K562 (cell line): ENCODE data around the gene NRARP. TPM values are rescaled to one million over a fixed set of nuclear protein-coding genes. Genes with fewer than 3 reads are reported as not detected.

Source experiments
- ATAC-seq: fragments of 200-7000 bp; cut with Tn5 transposase; 3 replicates; pipeline ENCODE4 v1.9.1; 2020; ENCODE audit warnings: moderate library complexity
- BruUV-seq: library from RNA; stranded (reverse); fragments of 400-500 nt; replicated peaks from 2 replicates; lab custom pipeline; 2021; lab: Mats Ljungman, UMichigan
- CTCF ChIA-PET: fragments of 300-600 bp; formaldehyde crosslinking; extraction: SDS; loops from one replicate; lab custom pipeline; 2021; ENCODE audit warnings: low intra/inter-chr PET ratio; lab: Yijun Ruan, JAX
- POLR2A ChIA-PET: fragments of 300-600, 350-650 bp; sonication (Branson Sonifier 250); formaldehyde crosslinking; extraction: SDS; loops from one replicate; lab custom pipeline; 2021; ENCODE audit warnings: antibody characterized with exemption, inconsistent platforms; lab: Yijun Ruan, JAX
- DNase-seq, 4 experiments: peaks; one replicate each; pipeline versions ENCODE4 v3.0.0 to v3.0.0-alpha.2; 2011 to 2018; ENCODE audit warnings: low spot score in 3 of 4, mixed read lengths in 3 of 4; ENCODE audit errors: extremely low read depth in 1 of 4
- FAIRE-seq: peaks from 2 replicates; lab custom pipeline; 2011; peaks lifted over from hg19 to GRCh38; lab: Jason Lieb, UNC
- H2AFZ ChIP-seq: 2 replicates; pipeline ENCODE4 v1.6.0; 2011; ENCODE audit warnings: low read depth, low read length, control low read depth, inconsistent platforms
- H3K27ac ChIP-seq: fragments of 200-600 bp; 3 replicates; pipeline ENCODE4 v1.8.0; 2011; ENCODE audit warnings: low read depth, mild to moderate bottlenecking, control low read depth, inconsistent platforms, low read length, moderate library complexity, mixed read lengths; ENCODE audit errors: extremely low read depth
- H3K27me3 ChIP-seq, 2 experiments: fragments of 300-600 bp in 1 of 2; 2 replicates in 1 of 2; 3 replicates in 1 of 2; pipeline versions ENCODE4 v1.6.0 to v1.8.0; 2011; ENCODE audit warnings: inconsistent platforms in 2 of 2, low read length in 2 of 2, mild to moderate bottlenecking in 1 of 2, mixed read lengths in 1 of 2, moderate library complexity in 1 of 2; ENCODE audit not compliant: control insufficient read depth in 2 of 2, insufficient read depth in 2 of 2
- H3K36me3 ChIP-seq: fragments of 300-600 bp; 3 replicates; pipeline ENCODE4 v1.8.0; 2011; ENCODE audit warnings: mild to moderate bottlenecking, low read length, inconsistent platforms; ENCODE audit not compliant: control insufficient read depth, insufficient read depth
- H3K4me1 ChIP-seq, 2 experiments: fragments of 200-600 bp in 1 of 2; replicated peaks in 1 of 2; 2 replicates in 1 of 2; 3 replicates in 1 of 2; pipeline versions ENCODE4 v1.5.1 to v1.8.0; 2011; ENCODE audit warnings: inconsistent platforms in 2 of 2, low read length in 2 of 2, mild to moderate bottlenecking in 1 of 2, mixed read lengths in 1 of 2, moderate library complexity in 1 of 2; ENCODE audit not compliant: control insufficient read depth in 2 of 2, insufficient read depth in 2 of 2
- H3K4me2 ChIP-seq: 2 replicates; pipeline ENCODE4 v1.6.1; 2011; ENCODE audit warnings: low read length, control low read depth, inconsistent platforms, mixed read lengths; ENCODE audit not compliant: insufficient read depth
- H3K4me3 ChIP-seq: fragments of 200-600 bp; sonication (generic), shearing (Covaris generic); 2 replicates; pipeline ENCODE4 v1.5.1; 2016; ENCODE audit warnings: control low read depth, inconsistent platforms
- H3K79me2 ChIP-seq: fragments of 200-600 bp; 3 replicates; pipeline ENCODE4 v1.8.0; 2011; ENCODE audit warnings: low read length, inconsistent platforms; ENCODE audit not compliant: control insufficient read depth, insufficient read depth
- H3K9ac ChIP-seq, 2 experiments: 2 replicates each; pipeline versions ENCODE4 v1.6.0 to v1.6.1; 2011; ENCODE audit warnings: low read depth in 2 of 2, low read length in 2 of 2, control low read depth in 1 of 2, inconsistent platforms in 1 of 2, mild to moderate bottlenecking in 1 of 2, mixed read lengths in 1 of 2; ENCODE audit not compliant: insufficient read depth in 1 of 2
- H3K9me1 ChIP-seq: one replicate; pipeline ENCODE4 v1.6.0; 2011; ENCODE audit warnings: inconsistent platforms, mild to moderate bottlenecking, low read length, moderate library complexity; ENCODE audit not compliant: control insufficient read depth, insufficient read depth
- H3K9me3 ChIP-seq: replicated peaks from 2 replicates; pipeline ENCODE4 v1.5.1; 2011; ENCODE audit warnings: low read depth, low read length, inconsistent platforms; ENCODE audit not compliant: control insufficient read depth, insufficient read depth
- H4K20me1 ChIP-seq: replicated peaks from 2 replicates; pipeline ENCODE4 v1.6.1; 2011; ENCODE audit warnings: low read length, inconsistent platforms, mixed read lengths; ENCODE audit not compliant: control insufficient read depth, insufficient read depth
- C11orf30 ChIP-seq: fragments of 450-650 bp; IDR thresholded peaks from 2 replicates; pipeline ENCODE4 v1.6.1; 2016; ENCODE audit warnings: low read depth, mild to moderate bottlenecking
- FUS ChIP-seq: fragments of 200-400 bp; formaldehyde crosslinking; optimal IDR thresholded peaks from 2 replicates; pipeline ENCODE3; 2017; ENCODE audit warnings: low read depth, low read length
- SMC3 ChIP-seq: conservative IDR thresholded peaks from 2 replicates; pipeline ENCODE4 v1.6.1; 2011; ENCODE audit warnings: low read depth, low read length, improper control_type of control experiment; ENCODE audit not compliant: insufficient read depth
- SP2 ChIP-seq: IDR thresholded peaks from 2 replicates; pipeline ENCODE4 v1.6.1; 2011; ENCODE audit warnings: mild to moderate bottlenecking, low read depth, low read length, moderate library complexity; ENCODE audit not compliant: poor library complexity, severe bottlenecking; ENCODE audit errors: extremely low read depth
- TRIM24 ChIP-seq, 2 experiments: fragments of 450-650 bp; IDR thresholded peaks; 2 replicates each; pipeline ENCODE4 v1.6.1; 2016
- ZNF584 ChIP-seq: fragments of 200-800 bp; sonication (Bioruptor generic); IDR thresholded peaks from 2 replicates; pipeline ENCODE4 v1.6.1; 2016; ENCODE audit warnings: low read depth, mild to moderate bottlenecking, missing genetic modification characterization, missing compliant biosample characterization
- ZNF644 ChIP-seq: fragments of 200-800 bp; sonication (Bioruptor generic); IDR thresholded peaks from 2 replicates; pipeline ENCODE4 v1.6.1; 2016; ENCODE audit warnings: low read depth, missing genetic modification characterization, missing compliant biosample characterization
- WGBS: fragments of 100-300 bp; shearing (Covaris generic); methylation state at CpG from one replicate; pipeline ENCODE4 v1.1.6; 2016; ENCODE audit warnings: low coverage, mixed read lengths; ENCODE audit not compliant: insufficient coverage; ENCODE audit errors: missing lambda C conversion rate; 5-methylcytosine and 5-hydroxymethylcytosine counted together
- in situ Hi-C: fragments of 300-500 bp; cut with MboI; formaldehyde crosslinking; loops from 4 replicates; pipeline ENCODE4 v1.15.0; 2018; ENCODE audit warnings: inconsistent platforms, mixed read lengths
- intact Hi-C: fragments of 100-400 bp; cut with micrococcal nuclease; formaldehyde crosslinking; loops from 2 replicates; pipeline ENCODE4 v1.14.2; 2022
- polyA plus RNA-seq, 8 experiments: library from polyadenylated mRNA; depleted of rRNA in 4 of 8; stranded (reverse) in 5 of 8; unstranded in 3 of 8; fragments of >200 nt; fragmentation: Nextera tagmentation in 2 of 8; fragmentation: Illumina TruSeq in 1 of 8; extraction: Ambion mirVana in 2 of 8; extraction: Trizol in 1 of 8; gene quantifications; 2 replicates each; pipeline versions ENCODE4 v1.2.1 to v1.2.3, GENCODE V29; 2011 to 2014; ENCODE audit warnings: inconsistent platforms in 1 of 8, missing spikeins in 1 of 8
- total RNA-seq, 7 experiments: library from RNA; depleted of rRNA in 6 of 7; stranded (reverse); fragments of >200 nt in 6 of 7; fragmentation: Illumina TruSeq in 2 of 7; extraction: Trizol in 2 of 7; gene quantifications; 2 replicates each; pipeline versions ENCODE4 v1.2.1 to v1.2.3, GENCODE V29; 2011 to 2021; ENCODE audit warnings: low replicate concordance in 1 of 7
- TF ChIP-seq, protein P1 (sequence below): sonication (generic); formaldehyde crosslinking; IDR thresholded peaks from 2 replicates; pipeline ENCODE4 v1.8.1; 2022; ENCODE audit warnings: missing genetic modification reagents
- TF ChIP-seq, protein P2 (sequence below): fragments of 250-450 bp; sonication (Bioruptor Pico); IDR thresholded peaks from 2 replicates; pipeline ENCODE4 v1.8.0; 2022; ENCODE audit warnings: inconsistent platforms
- TF ChIP-seq, protein P3 (sequence below): sonication (generic); formaldehyde crosslinking; IDR thresholded peaks from 2 replicates; pipeline ENCODE4 v1.8.0; 2022; ENCODE audit warnings: mild to moderate bottlenecking, low read depth, missing genetic modification reagents
- TF ChIP-seq, protein P4 (sequence below): IDR thresholded peaks from 3 replicates; pipeline ENCODE4 v1.6.1; 2011; ENCODE audit warnings: borderline replicate concordance, mild to moderate bottlenecking; ENCODE audit not compliant: insufficient read length, insufficient read depth
- TF ChIP-seq, protein P5 (sequence below): fragments of 450-650 bp; IDR thresholded peaks from 2 replicates; pipeline ENCODE4 v1.6.1; 2017; ENCODE audit warnings: antibody characterized with exemption, mild to moderate bottlenecking

NRARP gene
- total and polyA plus RNA-seq, 9 of the 15 experiments (the other 6 are each of a cell fraction or from before 2014, with no cell fraction given) = 2.0 to 24.5 (median 7.2) TPM; not detected in 2

DNA sequence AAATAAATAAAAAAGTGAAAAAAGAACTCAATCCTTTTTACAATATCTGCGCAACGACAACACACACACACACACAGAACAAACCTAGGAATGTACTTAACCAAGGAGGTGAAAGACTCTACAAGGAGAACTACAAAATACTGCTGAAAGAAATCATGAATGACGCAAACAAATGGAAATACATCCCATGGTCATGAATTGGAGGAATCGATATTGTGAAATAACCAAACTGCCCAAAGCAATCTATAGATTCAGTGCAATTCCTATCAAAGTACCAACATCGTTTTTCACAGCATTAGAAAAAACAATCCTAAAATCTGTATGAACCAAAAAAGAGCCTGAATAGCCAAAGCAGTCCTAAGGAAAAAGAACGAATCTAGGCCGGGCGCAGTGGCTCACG is 29.9 kb upstream of the NRARP start:
- Histone ChIP-seq H3K9me1 (no peaks in the 10 kb centered on the region), H3K36me3 (no peaks in the 10 kb centered on the region), H3K9me3 (no peaks in the 10 kb centered on the region; the same call in 1 of the 2 replicates), H3K79me2 (no peaks in the 10 kb centered on the region), H2AFZ (no peak overlapping the region), H3K9ac (no peak overlapping the region), H3K27ac (no peak overlapping the region), H3K4me1 (no peaks in the 10 kb centered on the region; a peak in 1 of 5 replicates), H3K4me3 (no peak overlapping the region), H3K4me2 (no peak overlapping the region), H3K27me3 (peaks cover 9 to 27% of the 10 kb centered on the region in 2 experiments; a peak in 4 of 5 replicates), H4K20me1 (no peaks in the 10 kb centered on the region)
- CTCF ChIA-PET = no interaction called here
- 9% methylated on average over 9 of the region's 9 CpGs for WGBS
- in situ Hi-C loops (no loop called here), intact Hi-C loops (no loop called here)
- BruUV-seq = no TSS peak
- no peak for FAIRE-seq
- POLR2A ChIA-PET = interaction anchor here (0.6 to 1.0 kb wide), 3 partner anchors 22 to 261 kb away, joined by 3 to 5 read pairs (median 3); no protein-coding TSS in a partner anchor
- no peak for DNase-seq
- ATAC-seq = no peak
- no peak for TF ChIP-seq ZNF644 (tag)
- TF ChIP-seq, protein P1, sequence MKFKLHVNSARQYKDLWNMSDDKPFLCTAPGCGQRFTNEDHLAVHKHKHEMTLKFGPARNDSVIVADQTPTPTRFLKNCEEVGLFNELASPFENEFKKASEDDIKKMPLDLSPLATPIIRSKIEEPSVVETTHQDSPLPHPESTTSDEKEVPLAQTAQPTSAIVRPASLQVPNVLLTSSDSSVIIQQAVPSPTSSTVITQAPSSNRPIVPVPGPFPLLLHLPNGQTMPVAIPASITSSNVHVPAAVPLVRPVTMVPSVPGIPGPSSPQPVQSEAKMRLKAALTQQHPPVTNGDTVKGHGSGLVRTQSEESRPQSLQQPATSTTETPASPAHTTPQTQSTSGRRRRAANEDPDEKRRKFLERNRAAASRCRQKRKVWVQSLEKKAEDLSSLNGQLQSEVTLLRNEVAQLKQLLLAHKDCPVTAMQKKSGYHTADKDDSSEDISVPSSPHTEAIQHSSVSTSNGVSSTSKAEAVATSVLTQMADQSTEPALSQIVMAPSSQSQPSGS = no peak
- TF ChIP-seq ZNF584 (CRISPR knock-in tag) = no peak
- TF ChIP-seq TRIM24 (IDR thresholded peaks at IDR 0.05) = peak; percentile 31 to 66; a peak in 2 of 4 replicates
- TF ChIP-seq, protein P2, sequence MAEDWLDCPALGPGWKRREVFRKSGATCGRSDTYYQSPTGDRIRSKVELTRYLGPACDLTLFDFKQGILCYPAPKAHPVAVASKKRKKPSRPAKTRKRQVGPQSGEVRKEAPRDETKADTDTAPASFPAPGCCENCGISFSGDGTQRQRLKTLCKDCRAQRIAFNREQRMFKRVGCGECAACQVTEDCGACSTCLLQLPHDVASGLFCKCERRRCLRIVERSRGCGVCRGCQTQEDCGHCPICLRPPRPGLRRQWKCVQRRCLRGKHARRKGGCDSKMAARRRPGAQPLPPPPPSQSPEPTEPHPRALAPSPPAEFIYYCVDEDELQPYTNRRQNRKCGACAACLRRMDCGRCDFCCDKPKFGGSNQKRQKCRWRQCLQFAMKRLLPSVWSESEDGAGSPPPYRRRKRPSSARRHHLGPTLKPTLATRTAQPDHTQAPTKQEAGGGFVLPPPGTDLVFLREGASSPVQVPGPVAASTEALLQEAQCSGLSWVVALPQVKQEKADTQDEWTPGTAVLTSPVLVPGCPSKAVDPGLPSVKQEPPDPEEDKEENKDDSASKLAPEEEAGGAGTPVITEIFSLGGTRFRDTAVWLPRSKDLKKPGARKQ (CRISPR knock-in tag) = no peak
- TF ChIP-seq, protein P3, sequence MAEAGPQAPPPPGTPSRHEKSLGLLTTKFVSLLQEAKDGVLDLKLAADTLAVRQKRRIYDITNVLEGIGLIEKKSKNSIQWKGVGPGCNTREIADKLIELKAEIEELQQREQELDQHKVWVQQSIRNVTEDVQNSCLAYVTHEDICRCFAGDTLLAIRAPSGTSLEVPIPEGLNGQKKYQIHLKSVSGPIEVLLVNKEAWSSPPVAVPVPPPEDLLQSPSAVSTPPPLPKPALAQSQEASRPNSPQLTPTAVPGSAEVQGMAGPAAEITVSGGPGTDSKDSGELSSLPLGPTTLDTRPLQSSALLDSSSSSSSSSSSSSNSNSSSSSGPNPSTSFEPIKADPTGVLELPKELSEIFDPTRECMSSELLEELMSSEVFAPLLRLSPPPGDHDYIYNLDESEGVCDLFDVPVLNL (CRISPR knock-in tag) = no peak
- no peak for TF ChIP-seq FUS
- TF ChIP-seq SMC3 = no peak
- TF ChIP-seq, protein P4, sequence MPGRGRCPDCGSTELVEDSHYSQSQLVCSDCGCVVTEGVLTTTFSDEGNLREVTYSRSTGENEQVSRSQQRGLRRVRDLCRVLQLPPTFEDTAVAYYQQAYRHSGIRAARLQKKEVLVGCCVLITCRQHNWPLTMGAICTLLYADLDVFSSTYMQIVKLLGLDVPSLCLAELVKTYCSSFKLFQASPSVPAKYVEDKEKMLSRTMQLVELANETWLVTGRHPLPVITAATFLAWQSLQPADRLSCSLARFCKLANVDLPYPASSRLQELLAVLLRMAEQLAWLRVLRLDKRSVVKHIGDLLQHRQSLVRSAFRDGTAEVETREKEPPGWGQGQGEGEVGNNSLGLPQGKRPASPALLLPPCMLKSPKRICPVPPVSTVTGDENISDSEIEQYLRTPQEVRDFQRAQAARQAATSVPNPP = no peak
- TF ChIP-seq SP2 = no peak
- TF ChIP-seq, protein P5, sequence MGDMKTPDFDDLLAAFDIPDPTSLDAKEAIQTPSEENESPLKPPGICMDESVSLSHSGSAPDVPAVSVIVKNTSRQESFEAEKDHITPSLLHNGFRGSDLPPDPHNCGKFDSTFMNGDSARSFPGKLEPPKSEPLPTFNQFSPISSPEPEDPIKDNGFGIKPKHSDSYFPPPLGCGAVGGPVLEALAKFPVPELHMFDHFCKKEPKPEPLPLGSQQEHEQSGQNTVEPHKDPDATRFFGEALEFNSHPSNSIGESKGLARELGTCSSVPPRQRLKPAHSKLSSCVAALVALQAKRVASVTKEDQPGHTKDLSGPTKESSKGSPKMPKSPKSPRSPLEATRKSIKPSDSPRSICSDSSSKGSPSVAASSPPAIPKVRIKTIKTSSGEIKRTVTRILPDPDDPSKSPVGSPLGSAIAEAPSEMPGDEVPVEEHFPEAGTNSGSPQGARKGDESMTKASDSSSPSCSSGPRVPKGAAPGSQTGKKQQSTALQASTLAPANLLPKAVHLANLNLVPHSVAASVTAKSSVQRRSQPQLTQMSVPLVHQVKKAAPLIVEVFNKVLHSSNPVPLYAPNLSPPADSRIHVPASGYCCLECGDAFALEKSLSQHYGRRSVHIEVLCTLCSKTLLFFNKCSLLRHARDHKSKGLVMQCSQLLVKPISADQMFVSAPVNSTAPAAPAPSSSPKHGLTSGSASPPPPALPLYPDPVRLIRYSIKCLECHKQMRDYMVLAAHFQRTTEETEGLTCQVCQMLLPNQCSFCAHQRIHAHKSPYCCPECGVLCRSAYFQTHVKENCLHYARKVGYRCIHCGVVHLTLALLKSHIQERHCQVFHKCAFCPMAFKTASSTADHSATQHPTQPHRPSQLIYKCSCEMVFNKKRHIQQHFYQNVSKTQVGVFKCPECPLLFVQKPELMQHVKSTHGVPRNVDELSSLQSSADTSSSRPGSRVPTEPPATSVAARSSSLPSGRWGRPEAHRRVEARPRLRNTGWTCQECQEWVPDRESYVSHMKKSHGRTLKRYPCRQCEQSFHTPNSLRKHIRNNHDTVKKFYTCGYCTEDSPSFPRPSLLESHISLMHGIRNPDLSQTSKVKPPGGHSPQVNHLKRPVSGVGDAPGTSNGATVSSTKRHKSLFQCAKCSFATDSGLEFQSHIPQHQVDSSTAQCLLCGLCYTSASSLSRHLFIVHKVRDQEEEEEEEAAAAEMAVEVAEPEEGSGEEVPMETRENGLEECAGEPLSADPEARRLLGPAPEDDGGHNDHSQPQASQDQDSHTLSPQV = no peak
- no peak for TF ChIP-seq C11orf30
